CD4-positive, alpha-beta T cell treated with Interleukin-15 for 4 hours (primary cell): ENCODE data around the gene CEP63.

ENCODE experiments used
- DNase-seq: peaks from one replicate; pipeline ENCODE4 v3.0.0-alpha.2; 2020; ENCODE audit warnings: low spot score

The CEP63 gene

GRCh38 chr3:134608023-134608770 is 122.3 kb downstream of the CEP63 start:
- DNase-seq, result no peak

DNA sequence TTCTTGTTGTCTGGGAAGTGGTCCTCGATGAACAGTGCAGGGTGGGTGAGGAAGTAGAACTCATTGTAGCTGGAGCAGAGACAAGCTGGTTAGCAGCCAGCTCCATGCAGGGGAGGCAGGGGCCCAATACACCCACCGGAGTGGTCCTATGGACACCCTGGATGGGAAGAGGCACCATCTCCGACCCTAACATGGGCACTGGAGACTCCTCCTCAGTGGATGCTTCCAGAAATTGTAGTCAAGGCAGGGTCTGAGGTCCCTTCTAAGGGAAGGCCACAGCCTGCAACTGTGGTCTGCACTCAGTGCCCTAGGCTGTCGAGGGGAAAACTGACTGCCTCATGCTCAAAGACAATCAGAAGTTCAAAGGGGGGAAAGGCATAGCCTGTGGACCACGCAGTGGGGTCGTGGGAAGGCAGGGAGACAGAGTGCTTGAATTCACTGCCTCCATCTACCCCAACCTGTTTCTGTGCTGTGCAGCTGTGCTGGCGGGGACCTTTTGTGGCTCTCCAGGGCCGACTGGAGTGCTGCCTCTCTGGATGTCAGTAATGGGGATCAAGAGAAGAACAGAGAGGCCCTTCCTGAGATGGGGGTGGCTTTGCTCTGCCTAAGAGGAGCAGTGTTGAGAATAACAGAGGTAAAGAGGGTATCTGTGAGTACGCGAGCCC is 123.0 kb downstream of the CEP63 start:
- DNase-seq, result no peak

GRCh38 chr3:134609821-134610431 is 124.1 kb downstream of the CEP63 start:
- no peak for DNase-seq

DNA sequence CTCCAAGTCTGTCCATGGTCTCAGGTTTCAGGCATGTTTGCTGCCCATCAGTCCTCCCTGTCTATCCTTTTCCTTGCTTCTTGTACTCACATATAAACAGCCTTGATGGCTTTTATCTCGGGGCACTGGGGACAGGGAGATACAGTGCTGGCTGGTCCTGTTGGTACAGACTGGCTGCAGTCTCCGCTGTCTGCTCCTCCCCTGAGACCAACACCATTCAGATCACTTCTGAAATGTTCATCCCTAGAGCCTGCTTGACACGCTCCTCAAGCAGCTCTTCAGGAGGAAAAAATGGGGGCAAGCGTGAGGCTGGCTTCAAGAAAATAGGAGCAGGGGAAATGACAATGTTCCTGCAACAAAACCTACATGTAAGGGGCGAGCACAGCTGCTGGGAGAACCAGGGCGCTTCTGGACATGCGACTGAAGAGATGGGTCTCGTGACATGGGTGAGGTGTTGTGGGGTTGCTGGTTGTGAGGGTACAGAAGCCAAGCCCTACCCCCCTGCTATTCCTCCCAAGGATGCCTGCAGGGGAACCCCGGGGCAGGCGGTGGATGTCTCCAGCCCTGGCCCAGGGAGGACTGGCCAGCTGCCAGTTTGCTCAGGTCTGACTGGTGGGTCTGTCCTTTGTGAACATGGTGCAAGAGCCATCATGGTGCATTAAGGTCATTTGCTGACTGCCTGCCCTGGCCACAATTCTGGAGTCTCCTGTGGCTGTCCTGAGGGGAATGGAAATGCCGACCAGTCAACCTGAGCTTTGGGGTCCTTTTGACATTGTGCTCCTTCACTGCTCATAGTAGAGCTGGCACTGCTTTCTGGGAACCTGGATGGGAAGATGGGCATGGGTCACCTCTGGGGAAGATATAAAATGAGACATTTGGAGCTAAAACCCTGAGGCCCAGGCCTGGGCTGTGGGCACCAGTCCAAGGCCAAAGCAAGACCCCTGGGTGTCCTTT is 124.9 kb downstream of the CEP63 start:
- no peak for DNase-seq

GRCh38 chr3:134611516-134611915 is 125.7 kb downstream of the CEP63 start:
- no peak for DNase-seq

DNA sequence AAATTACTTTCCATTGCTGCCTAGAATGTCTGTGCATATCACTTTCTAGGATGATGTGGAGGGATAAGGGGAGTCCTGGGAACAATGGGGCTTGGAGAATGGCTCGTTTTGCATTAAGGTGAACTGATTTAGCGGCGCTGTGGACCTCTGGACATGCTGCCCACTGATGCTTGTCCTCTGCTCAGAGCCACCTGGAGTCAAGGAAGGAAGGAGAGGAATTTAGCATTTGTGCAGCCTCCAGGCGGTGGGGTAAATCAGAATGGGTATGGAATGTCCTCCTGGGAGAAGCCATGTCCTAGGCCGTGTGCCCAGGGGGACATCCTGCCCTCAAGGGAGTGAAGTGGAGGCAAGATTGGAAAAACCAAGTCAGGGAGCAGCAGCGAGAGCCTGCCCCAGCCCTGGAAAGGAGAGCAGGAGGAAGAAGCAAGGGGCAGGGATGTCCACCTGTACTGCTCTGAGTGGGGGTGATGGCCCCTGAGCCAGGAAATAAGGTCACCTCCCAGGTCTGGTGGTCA is 127.2 kb downstream of the CEP63 start:
- no peak for DNase-seq

- DNase-seq, result no peak
These were observed 129.1 kb downstream of the CEP63 start for GRCh38 chr3:134614955-134615354.

DNA sequence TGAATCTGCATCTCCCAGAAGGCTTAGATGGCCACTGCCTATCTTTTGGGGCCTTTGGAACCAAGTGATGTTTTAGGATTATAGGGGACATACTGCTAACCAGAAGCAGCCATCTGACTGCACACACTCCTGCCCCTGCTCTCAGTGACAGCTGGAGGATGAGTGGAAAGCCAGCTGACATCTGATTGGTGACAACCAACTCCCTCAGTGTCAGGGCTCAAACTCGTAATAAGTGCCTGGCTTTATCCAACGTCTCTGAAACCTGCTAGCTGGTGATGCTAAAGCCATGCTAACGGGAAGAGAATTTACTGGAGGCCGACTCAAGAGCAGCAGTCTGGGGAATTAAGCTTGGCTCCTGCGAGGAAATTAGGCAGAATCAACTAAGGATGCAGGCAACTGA is 129.9 kb downstream of the CEP63 start:
- no peak for DNase-seq

DNA sequence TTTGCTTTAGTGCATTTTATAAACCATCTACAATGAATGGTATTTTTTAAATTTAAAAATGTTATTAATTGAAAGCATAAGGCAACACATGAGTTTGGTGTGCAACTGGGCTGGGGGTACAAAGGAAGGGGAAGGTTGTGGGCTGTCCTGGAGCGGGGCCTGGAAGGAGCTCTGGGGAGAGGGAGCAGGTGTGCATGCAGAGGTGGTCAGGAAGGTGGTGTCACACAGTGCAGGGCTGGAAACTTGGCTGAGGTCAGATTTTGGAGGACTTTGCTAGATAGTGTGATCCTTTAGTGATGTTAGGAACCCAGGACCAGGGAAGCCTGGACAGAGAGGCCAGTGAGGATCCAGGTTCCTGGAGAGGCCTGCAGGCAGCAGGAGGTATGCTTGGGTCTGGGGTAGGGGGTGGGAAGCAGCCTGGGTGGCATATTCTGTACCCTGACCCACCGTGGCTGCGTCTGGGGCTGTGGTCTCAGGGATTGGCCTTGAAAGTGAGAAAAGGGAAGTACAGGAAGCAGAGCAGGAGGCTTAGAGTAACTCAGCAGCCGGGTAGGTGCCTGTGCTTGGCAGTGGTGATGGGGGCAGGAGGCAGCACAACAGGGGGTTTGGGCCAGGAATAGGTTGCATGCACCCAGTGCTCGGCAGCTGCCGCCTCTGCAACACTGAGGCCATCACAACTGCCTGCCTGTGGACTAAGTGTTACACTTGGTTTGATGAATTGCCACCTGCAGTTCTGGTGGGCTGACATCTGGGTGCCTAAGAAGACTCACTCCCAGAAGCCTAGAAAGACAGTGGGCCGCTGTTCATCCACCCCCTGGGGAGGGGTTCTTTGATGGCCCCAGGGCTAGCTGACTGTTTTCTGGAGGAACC is 132.0 kb downstream of the CEP63 start:
- no peak for DNase-seq

DNA sequence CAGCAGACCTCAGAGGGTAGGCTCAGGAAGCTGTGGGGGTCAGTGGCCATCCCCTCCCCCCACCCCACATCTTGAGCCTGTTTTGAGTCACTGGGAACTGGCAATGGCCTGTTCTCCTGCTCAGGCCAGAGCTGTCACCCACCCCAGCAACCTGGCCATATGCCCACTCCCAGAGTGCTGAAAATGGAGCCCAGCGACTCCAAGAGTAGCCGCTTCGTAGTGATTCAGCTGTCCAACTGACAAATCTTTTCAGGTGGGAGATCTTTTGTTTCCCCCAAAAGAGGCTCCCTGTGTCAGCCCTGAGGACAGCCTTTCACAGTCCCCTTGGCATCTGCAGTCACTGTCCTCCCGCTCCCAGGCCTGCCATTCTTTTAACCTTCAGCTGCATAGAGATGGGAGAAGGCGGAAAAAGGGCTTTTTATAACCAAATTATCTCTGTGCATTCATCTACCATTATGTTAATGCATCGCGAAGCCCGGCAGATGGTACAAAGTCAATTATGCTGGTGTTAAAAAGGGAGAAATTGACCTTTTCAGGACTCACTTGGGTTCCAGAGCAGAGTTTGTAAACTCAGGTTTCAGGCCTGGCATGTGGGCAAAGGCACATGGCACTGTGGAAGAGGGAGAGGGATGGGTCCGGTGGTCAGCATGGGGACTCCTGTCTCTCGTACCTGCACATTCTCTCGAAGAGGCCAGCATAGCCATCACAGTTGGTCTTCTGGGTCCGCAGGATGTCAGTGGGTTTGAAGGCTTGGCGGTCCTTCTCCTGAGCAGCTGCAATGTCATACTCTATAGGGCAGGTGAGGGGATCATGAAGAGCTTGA is 132.8 kb downstream of the CEP63 start:
- DNase-seq, result no peak

DNA sequence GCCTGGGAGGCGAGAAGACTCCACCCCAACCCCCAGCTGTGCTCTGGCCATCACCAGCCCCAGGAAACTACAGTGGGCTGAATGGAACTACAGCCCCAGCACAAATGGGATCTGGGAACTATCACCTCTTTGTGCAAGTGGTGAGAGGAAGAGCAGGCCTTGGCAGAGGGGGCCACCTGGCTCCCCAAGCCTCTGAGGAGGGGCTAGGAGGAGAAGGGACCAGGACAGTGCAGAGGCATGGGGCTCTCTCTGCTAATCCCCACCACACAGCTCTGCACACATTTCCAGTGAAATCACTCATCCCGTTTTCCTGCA is 133.4 kb downstream of the CEP63 start:
- no peak for DNase-seq

DNA sequence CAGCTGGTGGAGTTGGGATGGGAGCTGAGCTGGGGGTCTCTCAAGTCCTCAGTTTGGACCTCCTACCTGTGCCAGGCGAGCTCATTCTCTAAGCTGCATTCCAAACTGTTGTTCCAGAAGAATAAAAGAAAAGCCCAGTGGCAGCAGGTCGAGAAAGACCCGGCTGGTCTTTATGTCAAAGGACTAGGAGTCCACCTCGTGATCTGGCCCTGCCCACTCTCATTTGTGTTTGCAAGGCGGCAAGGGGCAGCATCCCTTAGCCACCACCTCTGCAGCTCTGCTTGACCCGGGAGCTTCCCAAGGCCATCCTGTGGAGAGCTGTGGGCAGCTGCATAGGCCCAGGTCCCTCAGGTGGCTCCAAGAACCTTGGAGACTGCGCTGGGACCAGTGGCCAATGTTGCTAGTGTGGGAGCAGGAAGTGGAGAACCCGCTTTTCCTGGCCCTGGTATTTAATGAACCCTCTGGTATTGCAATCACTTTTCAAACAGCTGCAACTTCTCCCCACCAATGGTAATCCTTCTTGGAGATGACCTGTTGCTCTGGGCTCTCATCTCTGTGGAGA is 134.1 kb downstream of the CEP63 start:
- no peak for DNase-seq

DNA sequence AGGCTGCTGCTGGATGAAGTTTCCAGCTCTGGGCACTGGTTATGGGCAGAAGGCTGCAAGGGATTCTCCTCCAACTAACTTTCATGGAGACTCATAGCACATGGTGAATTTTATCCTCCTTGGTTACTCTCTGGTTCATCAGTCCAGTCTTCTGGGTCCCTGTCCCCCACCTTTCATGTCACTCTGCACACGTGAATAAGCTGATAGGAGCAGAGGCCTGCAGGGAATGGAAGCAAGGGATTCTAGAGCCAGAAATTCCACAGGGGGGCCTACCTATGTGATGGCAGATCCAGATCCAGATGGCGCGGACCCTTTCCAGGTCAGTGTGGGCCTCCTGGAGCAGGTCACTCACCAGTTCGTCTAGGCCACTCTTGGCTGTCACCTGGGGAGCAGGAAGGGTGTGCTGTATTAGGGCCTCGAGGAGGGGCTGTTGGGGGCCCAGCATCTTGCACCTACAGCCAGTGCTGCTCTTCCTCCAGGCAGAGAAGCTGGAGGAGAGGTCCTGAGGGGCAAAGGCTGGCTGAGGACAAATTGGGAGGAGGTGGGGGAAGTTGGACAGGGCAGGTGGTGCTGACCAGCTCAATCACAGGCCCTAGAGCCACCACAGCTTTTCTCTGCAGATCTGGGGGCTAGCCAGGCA is 134.7 kb downstream of the CEP63 start:
- DNase-seq, result no peak

- DNase-seq, result no peak
These were observed 136.0 kb downstream of the CEP63 start for GRCh38 chr3:134621854-134622253.

DNA sequence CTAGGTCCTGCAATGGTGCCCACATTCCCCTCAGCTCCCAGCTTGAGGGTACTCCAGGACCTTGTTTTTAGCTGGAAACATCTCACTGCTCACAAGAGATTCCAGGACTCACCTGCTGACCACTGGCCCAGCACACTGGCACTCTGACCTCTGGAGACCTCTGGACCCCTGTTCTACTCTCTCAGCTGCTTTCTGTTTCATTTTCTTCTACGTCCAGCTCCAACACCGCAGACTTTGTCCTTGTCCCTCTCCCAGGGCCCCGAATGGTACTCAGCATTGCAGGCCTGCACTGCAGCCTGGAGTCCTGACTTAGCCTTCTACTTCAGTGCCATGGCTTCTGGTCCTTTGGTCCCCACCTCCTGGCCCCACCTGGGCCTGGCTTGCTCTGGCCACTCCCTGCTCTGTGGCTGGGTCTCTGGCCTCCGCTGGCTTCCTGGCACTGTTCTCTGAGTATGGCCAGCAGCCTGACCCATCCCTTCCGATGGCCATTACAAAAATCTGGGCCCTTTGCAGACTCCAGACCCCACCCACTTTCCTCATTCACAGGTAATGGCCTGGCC is 137.0 kb downstream of the CEP63 start:
- no peak for DNase-seq

- DNase-seq, result no peak
These were observed 137.9 kb downstream of the CEP63 start for GRCh38 chr3:134623615-134624245.
